ENCODE measurements around the gene COMMD4. TPM values are rescaled to one million over a fixed set of nuclear protein-coding genes. Genes with fewer than 3 reads are reported as not detected.
"Not testable (repeated sequence)": the region's sequence is repeated elsewhere in the genome, so short reads cannot be mapped to it uniquely, and the experiment has no call there.

The COMMD4 gene
- polyA plus RNA-seq, 3 donors: 39.0 to 84.6 (median 78.9) TPM

DNA sequence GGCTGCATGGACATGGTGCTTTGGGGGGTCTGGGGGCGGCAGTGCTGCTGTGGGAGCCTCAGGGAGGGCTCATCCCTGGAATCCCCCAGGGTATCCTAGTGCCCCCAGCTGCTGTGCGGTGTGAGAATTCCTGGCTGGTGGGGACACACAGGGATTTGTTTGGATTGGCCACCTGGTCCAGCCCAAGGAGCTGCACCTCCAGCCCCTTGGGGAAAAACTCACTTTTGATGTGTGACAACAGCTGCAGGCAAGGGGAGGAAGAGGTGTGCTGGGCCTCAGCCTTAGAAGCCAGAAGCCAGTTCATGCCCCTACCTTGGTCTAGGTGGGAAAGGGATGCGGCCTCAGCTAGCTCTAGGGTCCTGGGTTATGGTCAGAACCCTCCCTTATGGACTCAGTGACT is 8.4 kb upstream of the COMMD4 start:
- H3K27ac ChIP-seq (ENCODE audit: low read depth, low read length): no peak overlapping the region
- WGBS, 3 donors: 82 to 90% (median 84%) methylated on average over 3 of the region's 3 CpGs

DNA sequence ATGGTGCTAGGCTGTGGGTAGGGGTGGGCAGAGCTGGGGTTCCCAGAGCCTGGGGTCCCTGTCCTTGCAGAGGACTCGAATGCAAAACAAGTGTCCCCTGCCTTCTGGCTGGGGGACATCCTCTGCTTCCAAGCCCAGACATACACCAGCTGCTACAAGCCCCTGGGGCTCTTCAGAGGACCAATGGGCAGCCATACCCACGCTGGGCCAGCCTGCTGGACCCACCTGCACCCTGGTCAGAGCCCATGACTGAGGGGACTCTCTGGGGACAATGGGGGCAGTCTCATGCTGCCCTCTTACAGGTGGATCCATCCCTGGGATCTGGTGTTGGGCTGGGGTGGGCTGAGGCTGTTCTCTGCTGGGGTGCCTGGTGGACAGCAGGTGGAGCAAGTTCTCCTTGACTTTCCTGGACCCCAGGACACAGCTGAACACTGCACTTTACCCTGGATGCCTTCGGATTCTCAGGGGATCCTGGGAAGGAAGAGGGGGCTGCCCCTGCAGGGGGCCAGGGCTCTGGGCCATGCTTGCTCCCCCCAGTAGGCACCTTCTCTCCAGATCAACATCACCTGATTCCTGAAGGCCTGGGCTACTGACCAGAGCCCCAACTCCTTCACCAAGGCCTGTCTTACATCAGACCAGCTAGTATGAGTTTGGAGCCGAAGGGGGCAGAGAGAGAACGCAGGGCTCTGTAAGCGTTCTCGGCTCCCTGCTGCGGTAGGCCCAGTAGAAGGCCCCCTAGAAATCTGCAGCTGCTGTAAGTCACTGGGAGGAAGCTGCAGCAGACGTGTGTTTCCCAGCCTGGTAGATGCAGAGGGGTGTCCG is 7.2 kb upstream of the COMMD4 start:
- WGBS, 3 donors: 65 to 73% (median 72%) methylated on average over 10 of the region's 10 CpGs
- H3K27ac ChIP-seq (ENCODE audit: low read depth, low read length): no peak overlapping the region

DNA sequence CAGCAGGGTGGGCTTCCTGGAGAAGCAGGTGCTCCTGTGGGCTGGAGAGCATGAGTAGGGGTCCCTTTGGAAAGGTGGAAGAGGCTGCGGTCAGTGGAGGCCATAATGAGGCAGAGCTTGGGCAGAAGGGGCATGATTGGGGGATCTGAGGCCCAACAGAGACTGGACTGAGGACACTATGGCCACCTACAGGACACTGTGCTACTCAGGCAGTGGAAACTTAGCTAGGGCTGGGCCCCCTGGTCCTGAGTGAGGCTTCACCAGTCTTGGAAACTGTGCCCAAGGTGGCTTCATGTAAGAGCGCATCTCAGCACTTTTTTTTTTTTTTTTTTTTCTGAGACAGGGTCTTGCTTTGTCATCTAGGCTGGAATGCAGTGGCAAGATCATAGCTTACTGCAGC is 6.3 kb upstream of the COMMD4 start:
- 86 to 97% (median 94%) methylated on average over 2 of the region's 2 CpGs for WGBS, 3 donors
- H3K27ac ChIP-seq (ENCODE audit: low read depth, low read length): no peak overlapping the region

DNA sequence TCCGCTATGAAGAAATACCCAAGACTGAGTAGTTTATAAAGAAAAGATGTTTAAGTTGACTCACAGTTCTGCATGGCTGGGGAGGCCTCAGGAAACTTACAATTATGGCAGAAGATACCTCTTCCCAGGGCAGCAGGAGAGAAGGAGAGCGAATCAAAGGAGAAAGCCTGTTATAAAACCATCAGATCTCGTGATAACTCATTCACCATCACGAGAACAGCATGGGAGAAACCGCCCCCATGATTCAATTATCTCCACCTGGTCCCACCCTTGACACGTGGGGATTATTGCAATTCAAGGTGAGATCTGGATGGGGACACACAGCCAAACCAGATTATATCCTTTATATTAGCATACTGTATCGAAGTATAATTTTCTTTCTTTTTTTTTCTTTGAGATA is 3.8 kb upstream of the COMMD4 start:
- H3K27ac ChIP-seq (ENCODE audit: low read depth, low read length): not testable (repeated sequence)
- WGBS, 3 donors: 72 to 81% (median 79%) methylated on average over 7 of the region's 7 CpGs

DNA sequence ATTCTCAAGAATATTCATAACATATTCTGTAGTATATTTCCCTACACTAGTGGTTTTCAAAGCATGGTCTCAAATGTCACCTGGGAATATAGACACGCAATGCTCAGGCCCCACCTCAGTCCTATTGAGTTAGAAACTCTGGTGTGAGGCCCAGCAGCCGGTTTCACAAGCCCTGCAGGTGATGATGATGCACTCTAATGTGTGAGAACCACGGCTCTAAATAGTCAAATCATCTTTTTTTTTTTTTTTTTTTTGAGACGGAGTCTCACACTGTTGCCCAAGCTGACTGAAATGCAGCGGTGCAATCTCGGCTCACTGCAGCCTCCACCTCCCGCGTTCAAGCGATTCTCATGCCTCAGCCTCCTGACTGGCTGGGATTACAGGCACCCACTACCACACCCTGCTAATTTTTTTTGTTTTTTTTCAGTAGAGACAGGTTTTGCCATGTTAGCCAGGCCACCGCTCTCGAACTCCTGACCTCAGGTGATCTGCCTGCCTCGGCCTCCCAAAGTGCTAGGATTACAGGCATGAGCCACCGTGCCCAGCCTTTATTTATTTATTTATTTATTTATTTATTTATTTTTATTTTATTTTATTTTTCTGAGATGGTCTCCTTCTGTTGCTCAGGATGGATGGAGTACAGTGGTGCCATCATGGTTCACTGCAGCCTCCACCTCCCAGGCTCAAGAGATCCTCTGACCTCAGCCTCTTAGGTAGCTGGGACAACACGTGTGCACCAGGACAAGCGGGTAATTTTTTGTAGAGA is 2.0 kb upstream of the COMMD4 start:
- WGBS, 3 donors: 89 to 93% (median 93%) methylated on average over 14 to 15 of the region's 15 CpGs
- not testable (repeated sequence) for H3K27ac ChIP-seq (ENCODE audit: low read depth, low read length)

DNA sequence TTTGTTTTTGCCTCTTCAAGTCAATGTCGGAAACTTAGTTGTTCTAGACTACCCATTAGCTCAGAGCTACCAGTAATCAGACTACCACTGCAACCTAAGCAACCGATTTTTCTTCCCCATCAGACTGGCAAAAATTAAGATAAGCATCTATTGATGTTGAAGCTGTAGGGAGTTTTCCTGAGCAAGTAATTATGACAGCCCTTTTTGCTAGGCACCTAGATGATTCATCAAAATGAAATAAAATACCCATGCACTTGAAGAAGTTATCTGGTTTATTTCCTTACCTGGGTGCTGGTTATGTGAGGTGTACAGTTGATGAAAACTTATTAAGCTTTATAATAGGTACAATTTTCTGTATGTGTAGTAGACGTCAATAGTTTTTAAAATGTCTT is 554 bp upstream of the COMMD4 start:
- WGBS, 3 donors: 30 to 40% (median 36%) methylated on average over 3 of the region's 3 CpGs
- no peak overlapping the region for H3K27ac ChIP-seq (ENCODE audit: low read depth, low read length)

DNA sequence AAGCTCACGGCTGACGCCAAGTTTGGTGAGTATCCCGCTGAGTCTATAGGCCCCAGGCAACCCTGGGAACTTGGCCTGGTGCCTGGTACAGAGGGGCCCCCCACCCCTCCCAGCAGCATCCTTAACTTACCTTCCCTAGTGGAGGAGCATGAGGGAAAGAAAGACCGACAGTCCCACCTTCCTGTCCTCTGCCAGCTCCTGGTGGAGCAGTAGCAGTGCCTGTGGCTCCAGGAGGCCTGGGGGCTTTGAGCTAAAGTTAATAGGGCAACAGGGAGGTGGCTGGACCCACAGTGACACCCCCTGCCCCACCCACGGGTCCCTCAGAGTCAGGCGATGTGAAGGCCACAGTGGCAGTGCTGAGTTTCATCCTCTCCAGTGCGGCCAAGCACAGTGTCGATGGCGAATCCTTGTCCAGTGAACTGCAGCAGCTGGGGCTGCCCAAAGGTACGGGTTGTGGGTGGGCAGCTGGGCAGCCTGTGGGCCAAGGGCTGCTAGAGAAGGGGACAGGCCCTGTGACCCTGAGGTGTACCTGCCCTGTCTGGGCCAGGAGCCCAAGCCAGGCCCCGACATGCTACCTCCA is 2.9 kb downstream of the COMMD4 start:
- no peak overlapping the region for H3K27ac ChIP-seq (ENCODE audit: low read depth, low read length)
- WGBS, 3 donors: 90 to 95% (median 91%) methylated on average over 11 of the region's 11 CpGs

DNA sequence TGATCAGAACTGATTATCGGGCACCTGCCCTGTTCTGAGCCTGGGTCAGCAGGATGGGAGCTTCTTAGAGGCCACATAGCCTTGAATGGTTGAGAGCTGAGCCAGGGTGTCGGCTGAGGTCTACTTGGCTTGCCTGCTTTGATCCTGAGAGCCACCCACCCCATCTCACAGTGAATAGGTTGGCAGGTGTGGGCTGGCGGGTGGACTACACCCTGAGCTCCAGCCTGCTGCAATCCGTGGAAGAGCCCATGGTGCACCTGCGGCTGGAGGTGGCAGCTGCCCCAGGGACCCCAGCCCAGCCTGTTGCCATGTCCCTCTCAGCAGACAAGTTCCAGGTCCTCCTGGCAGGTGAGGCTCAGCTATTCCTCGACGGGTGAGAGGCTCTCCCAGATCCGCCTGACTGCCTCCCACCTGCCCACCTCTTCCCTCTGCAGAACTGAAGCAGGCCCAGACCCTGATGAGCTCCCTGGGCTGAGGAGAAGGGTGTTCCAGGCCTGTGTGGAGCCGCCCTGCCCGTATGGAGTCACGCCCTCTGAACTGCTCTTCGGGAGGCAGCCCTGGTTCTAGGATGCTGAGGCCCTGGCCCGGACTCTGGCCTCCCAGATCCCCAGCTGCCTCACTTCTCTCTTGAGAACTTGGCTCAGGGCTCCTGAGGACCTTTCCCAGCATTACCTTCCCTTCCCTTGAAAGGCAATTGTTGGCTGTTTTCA is 3.8 kb downstream of the COMMD4 start:
- WGBS, 3 donors: 92 to 94% (median 93%) methylated on average over 13 of the region's 13 CpGs
- H3K27ac ChIP-seq (ENCODE audit: low read depth, low read length): no peak overlapping the region

DNA sequence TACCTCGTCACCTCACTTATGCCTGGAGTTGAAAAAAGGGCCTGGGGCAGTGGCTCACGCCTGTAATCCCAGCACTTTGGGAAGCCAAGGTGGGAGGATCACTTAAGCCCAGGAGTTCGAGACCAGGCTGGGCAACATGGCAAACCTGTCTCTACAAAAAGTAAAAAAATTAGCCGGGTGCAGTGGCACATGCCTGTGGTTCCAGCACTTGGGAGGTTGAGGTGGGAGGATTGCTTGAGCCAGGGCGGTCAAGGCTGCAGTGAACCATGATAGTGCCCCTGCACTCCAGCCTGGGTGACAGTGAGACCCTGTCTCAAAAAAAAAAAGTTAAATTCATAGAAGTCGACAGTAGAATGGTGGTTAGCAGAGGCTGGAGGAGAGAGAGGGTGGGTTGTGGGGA is 6.4 kb downstream of the COMMD4 start:
- no peak overlapping the region for H3K27ac ChIP-seq (ENCODE audit: low read depth, low read length)
- WGBS, 3 donors: 89 to 92% (median 89%) methylated on average over 6 of the region's 6 CpGs

DNA sequence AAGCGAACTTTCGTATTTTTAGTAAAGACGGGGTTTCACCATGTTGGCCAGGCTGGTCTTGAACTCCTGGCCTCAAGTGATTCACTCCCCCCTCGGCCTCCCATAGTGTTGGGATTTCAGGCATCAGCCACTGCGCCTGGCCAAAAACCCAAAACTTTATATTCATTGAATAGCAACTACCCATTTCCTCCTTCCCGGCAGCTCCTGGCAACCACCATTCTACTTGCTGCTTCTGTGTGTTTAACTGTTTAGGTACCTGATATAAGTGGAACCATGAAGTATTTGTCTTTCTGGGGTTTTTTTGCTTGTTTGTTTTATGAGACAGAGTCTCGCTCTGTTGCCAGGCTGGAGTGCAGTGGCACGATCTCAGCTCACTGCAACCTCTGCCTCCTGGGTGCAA is 8.1 kb downstream of the COMMD4 start:
- H3K27ac ChIP-seq (ENCODE audit: low read depth, low read length): not testable (repeated sequence)

DNA sequence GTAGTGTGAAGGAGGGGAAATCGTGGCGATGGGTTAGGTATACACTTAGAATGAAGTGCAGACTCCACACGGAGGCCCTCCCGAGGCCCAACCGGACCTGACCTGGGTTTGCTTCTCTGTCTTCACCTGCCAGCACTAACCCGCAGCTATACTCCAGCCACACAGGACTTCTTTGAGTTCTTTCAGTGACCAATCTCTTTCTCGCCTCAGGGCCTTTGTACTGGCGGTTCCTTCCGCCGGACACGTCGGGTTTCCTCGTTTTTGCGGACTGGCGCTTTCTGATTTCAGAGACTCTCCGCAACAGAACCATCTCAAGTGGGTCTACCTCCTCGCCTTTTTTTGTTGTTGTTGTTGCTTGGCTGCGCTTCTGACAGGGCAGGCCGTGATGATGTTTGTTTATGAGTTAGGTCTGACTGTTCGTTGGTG is 10.9 kb downstream of the COMMD4 start, which contains the start of gene NEIL1:
Gene NEIL1, plus strand, starts transcription at position 244 of the 426 bp plus-strand sequence. CDS start 1,867 bp downstream, outside the sequence.
- no peak within 1 kb of the TSS for H3K27ac ChIP-seq (ENCODE audit: low read depth, low read length)
- WGBS, 3 donors: 14 to 20% (median 20%) methylated on average over 20 of the region's 20 CpGs

More for the DNA sequence above, 8.1 kb downstream of the COMMD4 start:
- 37 to 54% (median 44%) methylated on average over 8 of the region's 8 CpGs for WGBS, 3 donors

DNA sequence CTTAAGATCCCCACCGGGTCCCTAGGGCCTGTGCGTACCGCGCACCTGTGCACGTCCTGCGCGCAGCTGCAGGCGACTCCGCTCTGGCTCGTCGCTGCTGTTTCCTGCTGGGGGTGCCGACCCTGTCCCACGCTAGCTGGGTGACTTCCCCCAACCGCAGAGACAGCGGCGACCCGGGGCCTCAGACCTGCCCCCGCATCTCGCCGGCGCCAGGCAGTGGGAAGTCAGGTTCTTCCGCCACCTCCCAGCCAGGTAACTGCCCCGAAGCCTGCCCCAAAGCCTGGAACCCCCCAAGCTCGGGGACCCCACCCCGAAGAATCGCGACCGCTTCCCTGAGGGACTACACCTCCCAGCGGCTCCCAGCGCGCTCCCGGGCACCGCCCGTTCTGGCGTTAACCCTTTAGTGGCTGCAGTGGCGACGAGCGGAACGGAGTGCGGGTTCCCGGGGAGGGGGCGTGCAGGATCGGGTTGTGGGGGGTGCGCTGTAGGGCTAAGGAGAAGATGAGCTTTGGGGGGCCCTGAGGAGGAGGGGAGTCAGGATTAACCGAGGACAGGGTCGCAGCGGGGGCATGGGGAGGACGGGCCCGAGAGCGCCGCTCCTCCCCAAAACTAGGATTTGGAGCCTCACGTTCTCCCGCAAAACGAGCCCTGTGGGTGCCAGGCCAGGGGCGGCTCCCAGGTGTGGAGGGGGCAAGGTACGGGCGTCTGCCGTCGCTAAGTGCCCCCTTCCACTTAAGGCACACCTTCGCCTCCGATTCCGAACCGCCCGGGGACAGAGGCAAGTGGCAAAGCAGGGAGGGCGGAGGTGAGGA is 11.6 kb downstream of the COMMD4 start:
- 0 to 1% (median 1%) methylated on average over 65 of the region's 65 CpGs for WGBS, 3 donors
- no peak overlapping the region for H3K27ac ChIP-seq (ENCODE audit: low read depth, low read length)

DNA sequence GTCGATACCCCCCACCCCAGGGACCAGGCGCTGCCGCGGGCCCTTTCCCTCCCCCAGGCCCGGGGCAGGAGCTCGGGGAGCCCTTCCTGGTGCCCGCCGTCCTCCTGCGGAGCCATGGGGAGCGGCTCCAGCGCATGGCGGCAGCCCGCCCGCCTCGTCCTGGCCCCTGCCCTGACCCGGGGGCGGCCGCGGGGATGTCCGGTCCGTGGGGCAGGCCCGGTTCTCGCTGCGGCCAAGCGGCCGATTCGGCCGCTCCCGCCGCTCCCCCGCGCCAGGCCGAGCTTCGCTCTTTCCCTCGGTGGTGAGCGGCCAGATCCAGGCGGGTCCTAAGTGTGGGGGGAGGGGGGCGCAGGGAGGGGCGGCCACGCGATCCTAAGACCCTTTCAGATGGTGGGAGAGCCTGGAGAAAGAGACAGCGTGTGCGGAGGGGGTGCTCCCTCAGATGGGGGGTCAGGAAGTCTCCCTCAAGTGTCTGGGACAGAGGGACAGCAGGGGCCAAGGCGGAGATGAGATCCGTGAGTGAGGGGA is 12.2 kb downstream of the COMMD4 start:
- 1 to 2% (median 1%) methylated on average over 39 to 45 of the region's 45 CpGs for WGBS, 3 donors
- no peak overlapping the region for H3K27ac ChIP-seq (ENCODE audit: low read depth, low read length)

DNA sequence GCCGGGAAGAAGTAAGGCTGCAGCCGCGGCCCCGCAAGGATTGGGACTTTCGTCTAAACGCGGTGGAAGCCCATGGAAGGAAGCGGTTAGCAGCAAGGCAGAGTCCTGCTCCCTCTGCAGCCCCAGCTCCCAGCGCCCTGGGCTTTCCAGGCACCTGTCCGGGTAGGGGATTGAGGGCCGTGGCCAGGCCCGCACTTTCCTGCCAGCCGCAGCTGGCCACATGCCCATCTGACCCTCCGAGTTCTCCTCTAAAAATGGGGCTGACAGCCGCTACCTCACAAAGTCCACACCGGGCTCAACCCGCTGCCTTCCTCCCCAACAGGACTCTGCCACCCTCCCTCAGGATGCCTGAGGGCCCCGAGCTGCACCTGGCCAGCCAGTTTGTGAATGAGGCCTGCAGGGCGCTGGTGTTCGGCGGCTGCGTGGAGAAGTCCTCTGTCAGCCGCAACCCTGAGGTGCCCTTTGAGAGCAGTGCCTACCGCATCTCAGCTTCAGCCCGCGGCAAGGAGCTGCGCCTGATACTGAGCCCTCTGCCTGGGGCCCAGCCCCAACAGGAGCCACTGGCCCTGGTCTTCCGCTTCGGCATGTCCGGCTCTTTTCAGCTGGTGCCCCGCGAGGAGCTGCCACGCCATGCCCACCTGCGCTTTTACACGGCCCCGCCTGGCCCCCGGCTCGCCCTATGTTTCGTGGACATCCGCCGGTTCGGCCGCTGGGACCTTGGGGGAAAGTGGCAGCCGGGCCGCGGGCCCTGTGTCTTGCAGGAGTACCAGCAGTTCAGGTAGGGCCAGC is 12.9 kb downstream of the COMMD4 start:
- H3K27ac ChIP-seq (ENCODE audit: low read depth, low read length): no peak overlapping the region
- WGBS, 3 donors: 27 to 46% (median 41%) methylated on average over 44 to 46 of the region's 46 CpGs

DNA sequence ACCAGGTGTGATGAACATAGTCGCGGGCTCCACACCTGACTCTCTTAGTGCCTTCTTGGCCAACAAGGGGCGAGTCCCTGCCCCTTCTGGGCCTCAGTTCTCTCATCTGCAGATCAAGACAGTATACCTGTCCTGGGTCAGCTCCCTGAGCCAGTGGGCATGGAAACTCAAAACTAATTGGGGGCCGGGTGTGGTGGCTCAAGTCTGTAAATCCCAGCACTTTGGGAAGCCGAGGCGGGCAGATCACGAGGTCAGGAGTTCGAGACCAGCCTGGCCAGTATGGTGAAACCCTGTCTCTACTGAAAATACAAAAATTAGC is 13.4 kb downstream of the COMMD4 start:
- H3K27ac ChIP-seq (ENCODE audit: low read depth, low read length): not testable (repeated sequence)
- WGBS, 3 donors: 76 to 93% (median 84%) methylated on average over 7 to 8 of the region's 8 CpGs

DNA sequence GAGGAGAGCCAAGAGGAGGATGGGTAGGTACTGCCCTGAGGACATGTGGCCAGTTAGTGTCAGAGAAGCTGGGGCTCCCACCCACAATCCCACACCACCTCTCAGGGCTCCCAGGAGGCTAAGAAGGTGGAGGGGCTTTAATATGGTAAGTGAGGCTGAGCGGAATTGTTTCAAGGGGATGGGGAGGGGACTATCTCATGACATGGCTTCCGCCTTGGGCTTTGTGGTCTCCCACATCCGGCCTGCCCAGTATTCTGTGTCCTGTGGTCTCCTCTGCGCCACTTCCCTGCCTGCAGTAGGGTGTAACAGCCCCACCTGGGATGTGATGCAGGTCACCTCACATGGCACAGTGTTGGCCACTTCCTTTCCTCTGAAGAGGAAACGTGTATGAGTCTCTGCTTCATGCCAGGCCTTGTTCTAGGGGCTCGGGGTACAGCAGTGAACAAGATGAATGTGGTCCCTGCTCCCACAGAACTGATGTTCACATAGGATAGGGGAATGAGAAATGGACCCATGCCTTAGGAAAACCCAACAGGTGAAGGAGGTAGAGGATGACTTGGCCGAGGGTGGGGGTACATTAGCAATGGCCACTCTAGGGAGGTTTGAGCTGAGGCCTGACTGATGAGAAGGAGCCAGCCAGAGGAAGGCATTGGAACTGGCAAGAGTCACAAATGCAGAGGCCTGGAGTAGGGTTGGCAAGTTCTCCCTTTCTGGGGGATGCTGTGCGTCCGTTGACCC is 14.2 kb downstream of the COMMD4 start:
- WGBS, 3 donors: 53 to 81% (median 62%) methylated on average over 9 of the region's 9 CpGs
- H3K27ac ChIP-seq (ENCODE audit: low read depth, low read length): no peak overlapping the region

Data from adipose tissue (tissue), 3 donors.